ENCODE results near the gene CRIP3.

DNA sequence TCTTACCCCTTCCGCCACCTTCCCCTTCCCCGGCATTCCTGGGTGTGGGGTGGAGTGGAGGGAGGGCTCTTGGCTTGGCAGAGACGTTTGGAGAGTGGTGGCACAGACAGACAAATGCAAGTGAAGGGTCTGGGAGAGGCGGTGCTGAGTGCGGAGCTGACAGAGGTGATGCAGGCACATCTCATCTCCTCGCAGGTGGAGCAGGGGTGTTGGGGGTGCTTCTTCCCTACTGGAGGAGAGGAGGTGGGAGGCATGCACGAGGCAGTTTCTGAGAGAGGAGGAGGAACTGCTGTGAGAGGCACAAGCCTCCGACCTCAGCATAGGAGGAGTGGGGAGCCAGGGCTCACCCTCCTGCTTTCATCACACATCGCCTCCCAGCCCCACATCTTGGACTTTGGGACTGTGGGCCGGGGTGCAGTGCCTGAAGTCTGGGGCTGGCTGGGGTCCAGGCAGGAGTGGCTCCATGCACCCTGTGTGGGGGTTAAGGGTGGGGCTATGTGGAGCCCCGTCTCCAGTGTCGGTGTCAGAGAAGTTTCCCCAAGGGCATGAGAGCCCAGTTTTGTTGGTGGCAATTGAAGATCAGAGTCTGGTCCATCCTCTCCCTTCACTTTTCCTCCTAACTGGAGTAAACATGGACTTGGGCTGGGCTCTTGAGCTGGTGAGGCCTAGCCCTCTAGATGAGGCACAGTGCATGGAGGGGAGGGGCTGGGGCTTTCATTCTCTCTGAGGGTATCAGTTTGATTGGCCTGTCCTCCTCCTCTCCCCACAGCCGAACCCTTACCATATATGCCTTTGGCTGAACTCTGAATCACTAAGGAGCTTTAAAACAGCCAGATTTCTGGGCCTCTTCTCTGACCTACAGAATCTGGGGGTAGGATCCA, 30.7 kb downstream of the CRIP3 start:
- no peak for TF ChIP-seq EZH2phosphoT487 (IDR thresholded peaks at IDR 0.05; ENCODE audit: insufficient read depth, low read depth)
- no peak for TF ChIP-seq EZH2 (IDR thresholded peaks at IDR 0.05; ENCODE audit: insufficient read depth, poor library complexity, severe bottlenecking)
